ENCODE results near the gene PDIA2.

PDIA2 gene

GRCh38 chr16:305916-306626 lies 23.1 kb downstream of the PDIA2 start:
- H3K4me3 ChIP-seq (ENCODE audit: low read length): no peak overlapping the region
- no peak for DNase-seq (ENCODE audit: low read depth)
- TF ChIP-seq CTCF (conservative IDR thresholded peaks at IDR 0.05; ENCODE audit: low read depth, low read length): no peak

- TF ChIP-seq CTCF (conservative IDR thresholded peaks at IDR 0.05; ENCODE audit: low read depth, low read length): no peak
- H3K4me3 ChIP-seq (ENCODE audit: low read length): no peak overlapping the region
- no peak for DNase-seq (ENCODE audit: low read depth)
Measured at GRCh38 chr16:306911-307370, 24.0 kb downstream of the PDIA2 start.

GRCh38 chr16:307691-308312 lies 24.8 kb downstream of the PDIA2 start:
- DNase-seq (ENCODE audit: low read depth): no peak
- no peak for TF ChIP-seq CTCF (conservative IDR thresholded peaks at IDR 0.05; ENCODE audit: low read depth, low read length)
- H3K4me3 ChIP-seq (ENCODE audit: low read length): no peak overlapping the region

GRCh38 chr16:309476-309875 lies 26.5 kb downstream of the PDIA2 start:
- no peak for TF ChIP-seq CTCF (conservative IDR thresholded peaks at IDR 0.05; ENCODE audit: low read depth, low read length)
- H3K4me3 ChIP-seq (ENCODE audit: low read length): no peak overlapping the region
- no peak for DNase-seq (ENCODE audit: low read depth)

- no peak overlapping the region for H3K4me3 ChIP-seq (ENCODE audit: low read length)
- no peak for DNase-seq (ENCODE audit: low read depth)
- no peak for TF ChIP-seq CTCF (conservative IDR thresholded peaks at IDR 0.05; ENCODE audit: low read depth, low read length)
Measured at GRCh38 chr16:311725-312124, 28.8 kb downstream of the PDIA2 start.

- TF ChIP-seq CTCF (conservative IDR thresholded peaks at IDR 0.05; ENCODE audit: low read depth, low read length): no peak
- DNase-seq (ENCODE audit: low read depth): no peak
- no peak overlapping the region for H3K4me3 ChIP-seq (ENCODE audit: low read length)
Measured at GRCh38 chr16:314351-314750, 31.4 kb downstream of the PDIA2 start.

GRCh38 chr16:314795-315299 lies 31.9 kb downstream of the PDIA2 start:
- TF ChIP-seq CTCF (conservative IDR thresholded peaks at IDR 0.05; ENCODE audit: low read depth, low read length): no peak
- DNase-seq (ENCODE audit: low read depth): no peak
- H3K4me3 ChIP-seq (ENCODE audit: low read length): no peak overlapping the region
